Raji (cell line): ENCODE measurements around the gene SMYD3.

ENCODE experiments used
- POLR2A ChIP-seq: IDR thresholded peaks from 2 replicates; pipeline ENCODE4 v1.6.1; 2011; ENCODE audit warnings: low read depth, low read length, control low read depth; ENCODE audit not compliant: insufficient read depth

Gene SMYD3

DNA sequence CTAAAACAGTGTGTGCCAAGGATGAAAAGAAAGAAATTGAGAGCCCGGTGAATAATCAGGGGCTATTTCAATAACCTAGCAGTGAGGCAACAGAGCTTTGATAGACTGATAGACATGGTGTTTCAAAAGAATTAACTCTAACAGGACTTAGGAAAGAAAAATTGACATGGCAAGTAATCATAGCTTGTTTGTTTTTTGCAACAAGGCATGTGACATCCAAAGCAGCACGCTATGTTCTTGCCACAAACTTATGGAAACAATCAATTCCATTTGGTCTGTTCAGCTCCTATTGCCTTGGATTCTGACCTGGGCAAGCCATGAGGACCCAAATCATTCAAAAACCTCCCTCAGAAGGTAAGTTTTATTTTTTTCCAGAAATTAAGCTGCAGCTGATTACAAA, 608.5 kb downstream of the SMYD3 start:
- TF ChIP-seq POLR2A: no peak

DNA sequence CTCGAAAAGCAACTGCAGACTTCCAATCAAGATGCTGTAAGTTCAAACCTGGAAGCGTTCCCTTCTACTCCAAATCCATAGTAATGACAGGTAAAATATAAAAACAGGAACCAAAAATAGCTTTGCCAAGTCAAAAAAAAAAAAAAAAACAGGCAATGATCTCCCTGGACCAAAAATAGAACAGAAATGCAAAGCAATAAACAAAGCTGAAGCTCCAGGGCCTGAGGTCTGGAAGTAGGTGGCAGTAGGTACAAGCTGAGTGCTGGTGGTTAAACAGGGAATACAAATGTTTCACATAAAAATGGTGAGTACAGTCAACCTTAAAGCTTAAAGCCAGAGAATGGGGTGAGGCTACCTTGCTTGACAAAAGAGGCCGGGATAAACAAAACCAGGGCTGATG, 610.8 kb downstream of the SMYD3 start:
- TF ChIP-seq POLR2A: no peak

- no peak for TF ChIP-seq POLR2A
These were observed 611.6 kb downstream of the SMYD3 start for GRCh38 chr1:245895455-245895959.

- TF ChIP-seq POLR2A: no peak
These were observed 612.2 kb downstream of the SMYD3 start for GRCh38 chr1:245894843-245895242.

DNA sequence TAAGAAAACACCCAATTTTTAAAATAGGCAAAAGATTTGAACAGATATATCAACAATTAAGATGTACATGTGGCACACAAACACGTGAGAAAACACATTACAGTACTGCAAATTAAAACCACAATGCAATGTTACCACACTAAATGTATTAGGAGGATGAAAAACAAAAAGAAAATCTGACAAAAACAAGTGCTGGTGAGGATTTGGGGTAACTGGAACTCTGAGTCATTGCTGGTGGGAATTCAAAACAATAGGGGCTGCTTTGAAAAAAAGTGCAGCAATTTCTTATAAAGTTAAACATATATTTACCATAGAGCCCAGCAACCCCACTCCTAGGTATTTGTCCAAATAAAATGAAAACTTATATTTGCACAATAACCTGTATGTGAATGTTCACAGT, 614.1 kb downstream of the SMYD3 start:
- TF ChIP-seq POLR2A: no peak

GRCh38 chr1:245888809-245889208, 618.3 kb downstream of the SMYD3 start:
- no peak for TF ChIP-seq POLR2A

- no peak for TF ChIP-seq POLR2A
These were observed 619.2 kb downstream of the SMYD3 start for GRCh38 chr1:245887829-245888228.

GRCh38 chr1:245881767-245882391, 625.2 kb downstream of the SMYD3 start:
- TF ChIP-seq POLR2A: no peak

GRCh38 chr1:245880754-245881403, 626.2 kb downstream of the SMYD3 start:
- no peak for TF ChIP-seq POLR2A

DNA sequence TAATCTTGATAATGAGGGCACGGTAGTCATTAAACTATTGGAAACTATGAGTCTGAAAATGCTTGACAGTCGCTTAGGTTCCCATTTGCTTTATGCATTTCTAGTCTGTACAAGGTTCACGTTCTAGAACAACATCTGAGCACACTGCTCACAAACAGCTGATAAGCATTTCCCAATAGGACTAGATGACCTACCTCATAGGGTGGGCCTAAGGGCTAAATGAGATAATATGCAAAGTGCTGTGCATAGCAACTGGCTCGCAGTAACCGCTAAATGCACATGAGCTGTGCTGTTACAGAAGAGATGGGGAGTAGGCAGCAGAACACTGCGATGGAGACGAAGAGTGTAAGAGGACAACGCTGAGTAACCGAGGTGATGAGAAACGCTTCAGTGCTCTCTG, 628.0 kb downstream of the SMYD3 start:
- TF ChIP-seq POLR2A: no peak

- no peak for TF ChIP-seq POLR2A
These were observed 628.5 kb downstream of the SMYD3 start for GRCh38 chr1:245878585-245878984.

DNA sequence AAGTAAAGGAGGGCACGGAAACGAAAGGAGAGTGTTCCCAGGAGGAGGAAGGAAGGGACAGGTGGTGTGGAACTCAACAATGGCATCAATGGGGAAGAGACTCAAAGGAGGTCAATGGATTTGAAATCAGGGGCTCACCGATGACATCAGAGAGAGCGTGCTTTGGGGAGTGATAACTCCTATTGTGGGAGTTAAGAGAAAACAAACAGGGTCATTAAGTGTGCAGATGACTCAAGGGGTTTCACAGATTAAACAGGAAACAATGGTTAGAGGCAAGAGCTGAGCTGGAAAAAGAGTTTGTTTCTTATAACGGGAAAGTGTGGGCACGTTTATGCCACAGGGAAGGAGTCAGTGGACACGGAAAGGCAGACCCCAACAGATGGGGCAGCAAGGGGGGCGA, 629.1 kb downstream of the SMYD3 start:
- no peak for TF ChIP-seq POLR2A

- no peak for TF ChIP-seq POLR2A
These were observed 630.5 kb downstream of the SMYD3 start for GRCh38 chr1:245876586-245876985.

GRCh38 chr1:245875581-245876261, 631.4 kb downstream of the SMYD3 start:
- no peak for TF ChIP-seq POLR2A

DNA sequence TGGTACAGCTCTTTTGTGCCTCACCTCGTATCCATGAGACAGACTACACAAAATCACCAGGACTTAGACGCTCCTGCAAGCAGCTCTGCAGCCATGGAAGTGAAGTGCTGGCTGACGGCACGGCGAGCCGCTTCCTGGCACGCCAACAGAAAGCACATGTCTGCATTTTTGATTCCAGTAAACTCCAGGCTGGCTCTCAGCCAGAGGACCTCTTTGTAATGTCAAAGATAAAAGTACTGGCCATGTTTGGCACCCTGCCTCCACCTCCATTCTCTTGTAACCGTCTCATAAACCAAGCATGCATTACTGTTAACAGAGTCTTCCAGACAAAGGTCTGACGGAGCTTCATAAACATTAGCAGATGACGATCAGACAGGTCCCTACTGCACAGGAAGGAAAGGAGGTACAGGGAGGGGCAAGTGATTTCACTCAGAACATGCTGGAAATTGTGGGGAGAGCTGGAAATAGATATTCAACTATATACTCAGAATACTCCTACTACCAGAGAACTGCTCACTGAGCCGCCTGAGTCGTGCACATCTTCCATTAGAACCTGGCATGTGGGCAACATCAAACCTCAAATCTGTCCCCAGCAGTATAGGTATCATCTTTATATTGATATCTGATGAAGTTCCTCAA, 632.0 kb downstream of the SMYD3 start:
- no peak for TF ChIP-seq POLR2A
